K562 (cell line): ENCODE measurements around the gene TMEM218. TPM values are rescaled to one million over a fixed set of nuclear protein-coding genes. Genes with fewer than 3 reads are reported as not detected.

Experiments used
- ATAC-seq: fragments of 200-7000 bp; cut with Tn5 transposase; 3 replicates; pipeline ENCODE4 v1.9.1; 2020; ENCODE audit warnings: moderate library complexity
- BruUV-seq: library from RNA; stranded (reverse); fragments of 400-500 nt; replicated peaks from 2 replicates; lab custom pipeline; 2021; lab: Mats Ljungman, UMichigan
- CTCF ChIA-PET: fragments of 300-600 bp; formaldehyde crosslinking; extraction: SDS; loops from one replicate; lab custom pipeline; 2021; ENCODE audit warnings: low intra/inter-chr PET ratio; lab: Yijun Ruan, JAX
- POLR2A ChIA-PET: fragments of 300-600, 350-650 bp; sonication (Branson Sonifier 250); formaldehyde crosslinking; extraction: SDS; loops from one replicate; lab custom pipeline; 2021; ENCODE audit warnings: antibody characterized with exemption, inconsistent platforms; lab: Yijun Ruan, JAX
- DNase-seq, 4 experiments: peaks; one replicate each; pipeline versions ENCODE4 v3.0.0 to v3.0.0-alpha.2; 2011 to 2018; ENCODE audit warnings: low spot score in 3 of 4, mixed read lengths in 3 of 4; ENCODE audit errors: extremely low read depth in 1 of 4
- FAIRE-seq: peaks from 2 replicates; lab custom pipeline; 2011; peaks lifted over from hg19 to GRCh38; lab: Jason Lieb, UNC
- H2AFZ ChIP-seq: 2 replicates; pipeline ENCODE4 v1.6.0; 2011; ENCODE audit warnings: low read depth, low read length, control low read depth, inconsistent platforms
- H3K27ac ChIP-seq: fragments of 200-600 bp; 3 replicates; pipeline ENCODE4 v1.8.0; 2011; ENCODE audit warnings: low read depth, mild to moderate bottlenecking, control low read depth, inconsistent platforms, low read length, moderate library complexity, mixed read lengths; ENCODE audit errors: extremely low read depth
- H3K27me3 ChIP-seq, 2 experiments: fragments of 300-600 bp in 1 of 2; 2 replicates in 1 of 2; 3 replicates in 1 of 2; pipeline versions ENCODE4 v1.6.0 to v1.8.0; 2011; ENCODE audit warnings: inconsistent platforms in 2 of 2, low read length in 2 of 2, mild to moderate bottlenecking in 1 of 2, mixed read lengths in 1 of 2, moderate library complexity in 1 of 2; ENCODE audit not compliant: control insufficient read depth in 2 of 2, insufficient read depth in 2 of 2
- H3K36me3 ChIP-seq: fragments of 300-600 bp; 3 replicates; pipeline ENCODE4 v1.8.0; 2011; ENCODE audit warnings: mild to moderate bottlenecking, low read length, inconsistent platforms; ENCODE audit not compliant: control insufficient read depth, insufficient read depth
- H3K4me1 ChIP-seq, 2 experiments: fragments of 200-600 bp in 1 of 2; replicated peaks in 1 of 2; 2 replicates in 1 of 2; 3 replicates in 1 of 2; pipeline versions ENCODE4 v1.5.1 to v1.8.0; 2011; ENCODE audit warnings: inconsistent platforms in 2 of 2, low read length in 2 of 2, mild to moderate bottlenecking in 1 of 2, mixed read lengths in 1 of 2, moderate library complexity in 1 of 2; ENCODE audit not compliant: control insufficient read depth in 2 of 2, insufficient read depth in 2 of 2
- H3K4me2 ChIP-seq: 2 replicates; pipeline ENCODE4 v1.6.1; 2011; ENCODE audit warnings: low read length, control low read depth, inconsistent platforms, mixed read lengths; ENCODE audit not compliant: insufficient read depth
- H3K4me3 ChIP-seq: fragments of 200-600 bp; sonication (generic), shearing (Covaris generic); 2 replicates; pipeline ENCODE4 v1.5.1; 2016; ENCODE audit warnings: control low read depth, inconsistent platforms
- H3K79me2 ChIP-seq: fragments of 200-600 bp; 3 replicates; pipeline ENCODE4 v1.8.0; 2011; ENCODE audit warnings: low read length, inconsistent platforms; ENCODE audit not compliant: control insufficient read depth, insufficient read depth
- H3K9ac ChIP-seq, 2 experiments: 2 replicates each; pipeline versions ENCODE4 v1.6.0 to v1.6.1; 2011; ENCODE audit warnings: low read depth in 2 of 2, low read length in 2 of 2, control low read depth in 1 of 2, inconsistent platforms in 1 of 2, mild to moderate bottlenecking in 1 of 2, mixed read lengths in 1 of 2; ENCODE audit not compliant: insufficient read depth in 1 of 2
- H3K9me1 ChIP-seq: one replicate; pipeline ENCODE4 v1.6.0; 2011; ENCODE audit warnings: inconsistent platforms, mild to moderate bottlenecking, low read length, moderate library complexity; ENCODE audit not compliant: control insufficient read depth, insufficient read depth
- H3K9me3 ChIP-seq: replicated peaks from 2 replicates; pipeline ENCODE4 v1.5.1; 2011; ENCODE audit warnings: low read depth, low read length, inconsistent platforms; ENCODE audit not compliant: control insufficient read depth, insufficient read depth
- H4K20me1 ChIP-seq: replicated peaks from 2 replicates; pipeline ENCODE4 v1.6.1; 2011; ENCODE audit warnings: low read length, inconsistent platforms, mixed read lengths; ENCODE audit not compliant: control insufficient read depth, insufficient read depth
- BMI1 ChIP-seq: fragments of 150-350 bp; IDR thresholded peaks from 2 replicates; pipeline ENCODE4 v1.6.1; 2014; ENCODE audit warnings: low read length
- CEBPB ChIP-seq: fragments of 450-650 bp; IDR thresholded peaks from 2 replicates; pipeline ENCODE4 v1.6.1; 2016; ENCODE audit warnings: missing genetic modification characterization, missing compliant biosample characterization
- DPF2 ChIP-seq: fragments of 450-650 bp; IDR thresholded peaks from 2 replicates; pipeline ENCODE4 v1.6.1; 2016
- FOXA1 ChIP-seq: fragments of 450-650 bp; IDR thresholded peaks from 2 replicates; pipeline ENCODE4 v1.6.1; 2016; ENCODE audit warnings: mild to moderate bottlenecking, borderline replicate concordance
- GTF2E2 ChIP-seq: fragments of 200-800 bp; sonication (Bioruptor generic); IDR thresholded peaks from 2 replicates; pipeline ENCODE4 v1.6.1; 2016; ENCODE audit warnings: missing genetic modification characterization, missing compliant biosample characterization
- IRF9 ChIP-seq: fragments of 450-650 bp; IDR thresholded peaks from 2 replicates; pipeline ENCODE4 v1.6.1; 2016; ENCODE audit warnings: missing biosample characterization, missing genetic modification characterization
- NFXL1 ChIP-seq: fragments of 450-650 bp; formaldehyde crosslinking; IDR thresholded peaks from 2 replicates; pipeline ENCODE4 v1.4.0; 2021; ENCODE audit warnings: mild to moderate bottlenecking
- RBM17 ChIP-seq: fragments of 200-400 bp; formaldehyde crosslinking; IDR thresholded peaks from 2 replicates; pipeline ENCODE4 v1.6.1; 2017; ENCODE audit warnings: low read depth, mild to moderate bottlenecking, low read length, borderline replicate concordance
- RFX1 ChIP-seq: fragments of 450-650 bp; IDR thresholded peaks from 2 replicates; pipeline ENCODE4 v1.6.1; 2016; ENCODE audit warnings: mild to moderate bottlenecking, moderate library complexity
- SAFB2 ChIP-seq: fragments of 200-400 bp; formaldehyde crosslinking; IDR thresholded peaks from 2 replicates; pipeline ENCODE4 v1.6.1; 2018; ENCODE audit warnings: borderline replicate concordance, low read length, low read depth, moderate library complexity; ENCODE audit not compliant: severe bottlenecking
- ZBED1 ChIP-seq: IDR thresholded peaks from 2 replicates; pipeline ENCODE4 v1.6.1; 2014
- ZFX ChIP-seq: sonication (generic); formaldehyde crosslinking; IDR thresholded peaks from 2 replicates; pipeline ENCODE4 v1.8.0; 2022; ENCODE audit warnings: mild to moderate bottlenecking, missing genetic modification reagents, moderate library complexity
- ZNF551 ChIP-seq: fragments of 250-450 bp; sonication (Bioruptor Pico); IDR thresholded peaks from 2 replicates; pipeline ENCODE4 v1.5.0; 2021; ENCODE audit warnings: mild to moderate bottlenecking, moderate library complexity
- ZNF639 ChIP-seq, 2 experiments: fragments of 200-800 bp in 1 of 2; sonication (Bioruptor generic) in 1 of 2; sonication (generic) in 1 of 2; formaldehyde crosslinking in 1 of 2; IDR thresholded peaks in 1 of 2; conservative IDR thresholded peaks in 1 of 2; 2 replicates each; pipeline versions ENCODE4 v1.5.0 to v1.6.1; 2016 to 2020; ENCODE audit warnings: missing compliant biosample characterization in 1 of 2, missing genetic modification characterization in 1 of 2, missing genetic modification reagents in 1 of 2
- WGBS: fragments of 100-300 bp; shearing (Covaris generic); methylation state at CpG from one replicate; pipeline ENCODE4 v1.1.6; 2016; ENCODE audit warnings: low coverage, mixed read lengths; ENCODE audit not compliant: insufficient coverage; ENCODE audit errors: missing lambda C conversion rate; 5-methylcytosine and 5-hydroxymethylcytosine counted together
- in situ Hi-C: fragments of 300-500 bp; cut with MboI; formaldehyde crosslinking; loops from 4 replicates; pipeline ENCODE4 v1.15.0; 2018; ENCODE audit warnings: inconsistent platforms, mixed read lengths
- intact Hi-C: fragments of 100-400 bp; cut with micrococcal nuclease; formaldehyde crosslinking; loops from 2 replicates; pipeline ENCODE4 v1.14.2; 2022
- polyA plus RNA-seq, 8 experiments: library from polyadenylated mRNA; depleted of rRNA in 4 of 8; stranded (reverse) in 5 of 8; unstranded in 3 of 8; fragments of >200 nt; fragmentation: Nextera tagmentation in 2 of 8; fragmentation: Illumina TruSeq in 1 of 8; extraction: Ambion mirVana in 2 of 8; extraction: Trizol in 1 of 8; gene quantifications; 2 replicates each; pipeline versions ENCODE4 v1.2.1 to v1.2.3, GENCODE V29; 2011 to 2014; ENCODE audit warnings: inconsistent platforms in 1 of 8, missing spikeins in 1 of 8
- total RNA-seq, 7 experiments: library from RNA; depleted of rRNA in 6 of 7; stranded (reverse); fragments of >200 nt in 6 of 7; fragmentation: Illumina TruSeq in 2 of 7; extraction: Trizol in 2 of 7; gene quantifications; 2 replicates each; pipeline versions ENCODE4 v1.2.1 to v1.2.3, GENCODE V29; 2011 to 2021; ENCODE audit warnings: low replicate concordance in 1 of 7

The TMEM218 gene
- total and polyA plus RNA-seq, 9 of the 15 experiments (the other 6 are each of a cell fraction or from before 2014, with no cell fraction given): 13.4 to 32.2 (median 25.4) TPM

- no peak overlapping the region for H3K27ac ChIP-seq
- no peaks in the 10 kb centered on the region for H3K27me3 ChIP-seq
- FAIRE-seq (no peak), DNase-seq (no peak), ATAC-seq (no peak)
- H2AFZ ChIP-seq: no peak overlapping the region
- no peaks in the 10 kb centered on the region for H3K36me3 ChIP-seq
- ChIA-PET CTCF (no interaction called here), POLR2A (interaction anchor here (0.5 kb wide), 1 partner anchor 22 kb away, joined by 3 read pairs; no protein-coding TSS in a partner anchor)
- intact Hi-C loops: no loop called here
- peak overlapping the region in 1 of 2 experiments; percentile 62; a peak in 2 of 4 replicates for H3K9ac ChIP-seq
- in situ Hi-C loops: no loop called here
- 65% methylated on average over 12 of the region's 14 CpGs for WGBS
- H4K20me1 ChIP-seq: no peaks in the 10 kb centered on the region
- no peaks in the 10 kb centered on the region for H3K9me1 ChIP-seq
- H3K79me2 ChIP-seq: no peaks in the 10 kb centered on the region
- no peak overlapping the region for H3K4me3 ChIP-seq
- no TSS peak for BruUV-seq
- H3K4me1 ChIP-seq: peaks cover 6 to 9% of the 10 kb centered on the region in 2 experiments
- no peak overlapping the region for H3K4me2 ChIP-seq
- TF ChIP-seq CEBPB (no peak), GTF2E2 (tag) (no peak), RFX1 (no peak), ZBED1 (no peak), SAFB2 (no peak), ZFX (no peak), ZNF551 (CRISPR knock-in tag) (no peak), IRF9 (no peak), DPF2 (no peak), RBM17 (no peak), BMI1 (no peak), NFXL1 (CRISPR knock-in tag) (no peak), FOXA1 (no peak), ZNF639 (CRISPR knock-in tag; conservative IDR thresholded peaks at IDR 0.05 in 1 of 2, IDR thresholded peaks at IDR 0.05 in 1 of 2) (no peak)
- H3K9me3 ChIP-seq: no peaks in the 10 kb centered on the region
These were observed 30.2 kb downstream of the TMEM218 start for GRCh38 chr11:125081098-125081798.
